Lower lobe of right lung (tissue), 2 donors: ENCODE results near the gene KIF13A. TPM values are rescaled to one million over a fixed set of nuclear protein-coding genes. Genes with fewer than 3 reads are reported as not detected.
"Not testable (repeated sequence)": the region's sequence is repeated elsewhere in the genome, so short reads cannot be mapped to it uniquely, and the experiment has no call there.

Experiments used
- ATAC-seq, 2 donors: fragments of 200-7000 bp; cut with Tn5 transposase; one replicate each; pipeline ENCODE4 v1.9.1; 2020 to 2022; ENCODE audit warnings: mild to moderate bottlenecking in 2 of 2, moderate library complexity in 2 of 2
- DNase-seq: peaks from one replicate; pipeline ENCODE4 v3.0.0-alpha.2; 2020
- H3K27ac ChIP-seq: fragments of 200-600 bp; one replicate; pipeline ENCODE4 v1.8.0; 2022
- H3K27me3 ChIP-seq: fragments of 200-600 bp; one replicate; pipeline ENCODE4 v1.8.0; 2022; ENCODE audit warnings: low read depth
- H3K36me3 ChIP-seq: fragments of 200-600 bp; one replicate; pipeline ENCODE4 v1.8.0; 2022; ENCODE audit warnings: mild to moderate bottlenecking
- H3K4me1 ChIP-seq: fragments of 200-600 bp; one replicate; pipeline ENCODE4 v1.8.0; 2022
- H3K4me3 ChIP-seq: fragments of 200-600 bp; one replicate; pipeline ENCODE4 v1.8.0; 2022; ENCODE audit warnings: mild to moderate bottlenecking
- H3K9me3 ChIP-seq: fragments of 200-600 bp; one replicate; pipeline ENCODE4 v1.8.0; 2022
- intact Hi-C: fragments of 100-400 bp; cut with DNase I; formaldehyde crosslinking; loops from one replicate; pipeline ENCODE4 v1.11.0; 2022
- total RNA-seq: library from RNA; stranded (reverse); fragmentation: NEBNext Ultra II Directional; extraction: Animal tissue kit (Norgen Biotek cat#: 25700); gene quantifications from one replicate; pipeline ENCODE4 v1.2.1, GENCODE V29; 2021
- TF ChIP-seq, protein P1 (sequence below): fragments of 200-600 bp; IDR thresholded peaks from one replicate; pipeline ENCODE4 v1.8.0; 2022; ENCODE audit warnings: antibody characterized with exemption, mild to moderate bottlenecking
- donor health status: DM: no; HTN: yes; CAD: no; lungs with severe emphysema.

KIF13A gene
- total RNA-seq, 1 donor from 2014 or later, result 55.2 TPM

DNA sequence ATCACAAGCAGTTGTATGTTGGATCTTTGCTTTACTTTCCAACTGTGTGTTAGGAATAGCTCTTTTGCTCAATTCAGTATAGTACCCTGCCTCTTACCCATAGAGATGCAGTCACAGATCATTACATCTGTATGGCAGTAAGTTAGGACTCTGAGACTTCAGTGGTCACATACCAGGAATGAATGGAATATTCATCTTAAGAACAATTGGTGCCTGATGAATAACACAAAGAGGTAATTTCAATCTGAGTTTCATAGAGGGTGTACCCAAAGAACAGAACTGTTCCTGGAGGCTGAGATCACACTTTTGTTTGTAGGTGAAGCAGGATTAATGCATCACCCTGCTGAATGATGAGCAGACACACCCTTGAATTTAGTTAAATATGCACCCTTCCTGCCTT, 28.7 kb upstream of the KIF13A start:
- TF ChIP-seq, protein P1, sequence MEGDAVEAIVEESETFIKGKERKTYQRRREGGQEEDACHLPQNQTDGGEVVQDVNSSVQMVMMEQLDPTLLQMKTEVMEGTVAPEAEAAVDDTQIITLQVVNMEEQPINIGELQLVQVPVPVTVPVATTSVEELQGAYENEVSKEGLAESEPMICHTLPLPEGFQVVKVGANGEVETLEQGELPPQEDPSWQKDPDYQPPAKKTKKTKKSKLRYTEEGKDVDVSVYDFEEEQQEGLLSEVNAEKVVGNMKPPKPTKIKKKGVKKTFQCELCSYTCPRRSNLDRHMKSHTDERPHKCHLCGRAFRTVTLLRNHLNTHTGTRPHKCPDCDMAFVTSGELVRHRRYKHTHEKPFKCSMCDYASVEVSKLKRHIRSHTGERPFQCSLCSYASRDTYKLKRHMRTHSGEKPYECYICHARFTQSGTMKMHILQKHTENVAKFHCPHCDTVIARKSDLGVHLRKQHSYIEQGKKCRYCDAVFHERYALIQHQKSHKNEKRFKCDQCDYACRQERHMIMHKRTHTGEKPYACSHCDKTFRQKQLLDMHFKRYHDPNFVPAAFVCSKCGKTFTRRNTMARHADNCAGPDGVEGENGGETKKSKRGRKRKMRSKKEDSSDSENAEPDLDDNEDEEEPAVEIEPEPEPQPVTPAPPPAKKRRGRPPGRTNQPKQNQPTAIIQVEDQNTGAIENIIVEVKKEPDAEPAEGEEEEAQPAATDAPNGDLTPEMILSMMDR, result no peak
- intact Hi-C loops, result no loop called here
- no peak for ATAC-seq
- Histone ChIP-seq H3K4me1 (no peaks in the 10 kb centered on the region), H3K4me3 (no peak overlapping the region), H3K9me3 (no peaks in the 10 kb centered on the region), H3K27me3 (peaks cover 5% of the 10 kb centered on the region), H3K36me3 (no peaks in the 10 kb centered on the region), H3K27ac (no peak overlapping the region)
- no peak for DNase-seq

DNA sequence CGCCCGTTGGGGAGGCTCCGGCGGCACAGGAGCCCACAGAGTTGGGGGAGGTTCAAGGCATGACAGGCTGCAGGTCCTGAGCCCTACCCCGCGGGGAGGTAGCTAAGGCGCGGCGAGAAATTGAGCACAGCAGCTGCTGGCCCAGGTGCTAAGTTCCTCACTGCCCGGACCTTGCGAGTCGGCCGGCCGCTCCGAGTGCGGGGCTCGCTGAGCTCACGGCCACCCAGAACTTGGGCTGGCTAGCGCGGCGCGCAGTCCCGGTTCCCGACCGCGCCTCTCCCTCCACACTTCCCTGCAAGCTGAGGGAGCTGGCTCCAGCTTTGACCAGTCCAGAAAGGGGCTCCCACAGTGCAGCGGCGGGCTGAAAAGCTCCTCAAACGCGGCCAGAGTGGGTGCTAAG, 23.9 kb upstream of the KIF13A start:
- intact Hi-C loops, result no loop called here
- DNase-seq, result no peak

DNA sequence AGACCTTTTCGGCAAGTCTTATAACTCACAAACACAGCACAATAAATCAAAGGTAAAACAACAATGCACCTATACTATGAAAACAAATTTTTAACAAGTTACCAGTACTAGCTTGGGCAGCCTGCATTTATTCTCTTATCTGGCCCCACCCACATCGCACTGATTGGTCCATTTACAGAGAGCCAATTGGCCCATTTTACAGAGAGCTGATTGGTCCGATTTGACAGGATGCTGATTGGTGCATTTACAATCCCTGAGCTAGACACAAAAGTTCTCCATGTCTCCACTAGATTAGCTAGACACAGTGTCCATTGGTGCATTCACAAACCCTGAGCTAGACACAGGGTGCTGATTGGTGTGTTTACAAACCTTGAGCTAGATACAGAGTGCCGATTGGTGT, 23.1 kb upstream of the KIF13A start:
- H3K27ac ChIP-seq, intact Hi-C loops, ATAC-seq, DNase-seq, H3K9me3 ChIP-seq, H3K27me3 ChIP-seq, H3K36me3 ChIP-seq, H3K4me1 ChIP-seq, H3K4me3 ChIP-seq: not testable (repeated sequence)

More for the DNA sequence above, 23.9 kb upstream of the KIF13A start:
- Histone ChIP-seq H3K4me3 (no peak overlapping the region), H3K27me3 (no peaks in the 10 kb centered on the region), H3K36me3 (no peaks in the 10 kb centered on the region), H3K4me1 (no peaks in the 10 kb centered on the region), H3K9me3 (no peaks in the 10 kb centered on the region), H3K27ac (no peak overlapping the region)
- TF ChIP-seq, protein P1, result no peak
- no peak for ATAC-seq

DNA sequence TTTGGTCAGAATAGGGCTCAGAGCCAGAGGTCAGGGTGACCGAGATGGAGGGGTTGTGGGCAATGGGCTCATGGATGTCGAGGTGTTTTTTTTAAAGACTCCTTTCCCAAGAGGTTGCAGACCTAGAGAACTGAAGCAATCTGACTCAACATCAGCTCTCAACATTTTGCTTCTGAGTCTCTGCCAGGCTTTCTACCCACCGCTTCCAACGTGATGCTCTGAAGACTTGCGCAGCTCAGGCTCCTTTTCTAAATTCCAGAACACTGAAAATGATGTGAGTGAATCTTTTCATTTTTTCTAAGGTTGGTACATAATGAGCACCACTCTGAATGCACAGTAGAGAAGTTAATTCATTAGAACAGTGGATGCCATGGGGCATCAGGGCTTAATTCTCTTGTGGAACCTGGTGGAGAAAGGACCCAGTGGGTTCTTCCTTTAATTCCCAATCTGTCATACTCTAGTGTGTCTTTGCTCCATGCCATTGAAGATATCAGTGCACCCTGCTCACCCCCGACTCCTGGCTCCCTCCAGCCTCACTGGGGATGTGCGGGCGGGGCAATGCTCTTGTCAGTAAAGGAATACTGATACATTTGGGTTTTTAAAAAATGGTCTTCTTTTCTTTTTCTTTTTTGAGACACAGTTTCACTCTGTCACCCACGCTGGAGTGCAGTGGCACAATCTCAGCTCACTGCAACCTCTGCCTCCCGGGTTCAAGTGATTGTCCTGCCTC, 17.0 kb upstream of the KIF13A start:
- H3K4me3 ChIP-seq, result no peak overlapping the region
- H3K4me1 ChIP-seq, result no peaks in the 10 kb centered on the region
- no peak overlapping the region for H3K27ac ChIP-seq
- no peak for DNase-seq
- intact Hi-C loops, result no loop called here
- ATAC-seq, result no peak
- H3K9me3 ChIP-seq, result no peaks in the 10 kb centered on the region
- no peaks in the 10 kb centered on the region for H3K27me3 ChIP-seq
- no peaks in the 10 kb centered on the region for H3K36me3 ChIP-seq
- TF ChIP-seq, protein P1, result no peak

DNA sequence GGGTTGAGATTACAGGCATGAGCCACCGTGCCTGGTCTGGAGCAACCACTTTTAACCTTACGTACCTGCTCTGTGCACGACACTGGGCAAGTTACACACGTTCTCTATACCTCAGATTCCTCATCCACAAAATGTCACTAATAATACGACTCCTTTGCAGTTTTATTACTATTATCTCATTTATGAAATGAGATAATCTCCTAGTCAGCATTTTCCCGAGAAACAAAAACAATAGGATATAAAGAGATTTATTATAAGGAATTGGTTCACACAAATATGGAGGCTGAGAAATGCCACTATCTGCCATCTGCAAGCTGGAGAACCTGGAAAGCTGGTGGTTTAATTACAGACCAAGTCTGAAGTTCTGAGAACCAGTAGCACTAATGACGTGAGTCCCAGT, 12.0 kb upstream of the KIF13A start:
- intact Hi-C loops, result no loop called here
- Histone ChIP-seq H3K9me3 (no peaks in the 10 kb centered on the region), H3K27ac (no peak overlapping the region), H3K36me3 (no peaks in the 10 kb centered on the region), H3K4me3 (no peak overlapping the region), H3K27me3 (no peaks in the 10 kb centered on the region), H3K4me1 (no peaks in the 10 kb centered on the region)
- DNase-seq (no peak), ATAC-seq (no peak)
- TF ChIP-seq, protein P1, result no peak

DNA sequence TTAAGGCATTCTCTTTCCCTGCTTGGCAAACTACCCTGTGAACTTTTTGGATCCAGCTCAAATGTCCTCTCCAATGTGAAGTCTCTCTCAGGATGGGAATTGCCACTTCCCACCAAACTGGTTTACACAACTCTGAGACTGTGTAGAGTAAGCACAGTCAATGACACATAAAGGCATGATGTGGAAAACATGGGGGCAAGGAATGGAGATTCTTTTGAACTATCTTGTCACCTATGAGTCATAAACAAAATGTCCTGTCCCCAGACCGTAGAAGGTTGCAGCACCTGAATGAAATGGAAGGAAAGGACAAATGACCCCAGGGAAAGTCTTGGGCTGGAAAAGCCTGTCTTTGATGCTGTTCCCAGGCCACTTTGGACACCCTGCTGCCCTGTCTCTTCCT, 11.0 kb upstream of the KIF13A start:
- TF ChIP-seq, protein P1, result no peak
- H3K36me3 ChIP-seq, result no peaks in the 10 kb centered on the region
- no peaks in the 10 kb centered on the region for H3K4me1 ChIP-seq
- intact Hi-C loops, result no loop called here
- DNase-seq, result no peak
- no peaks in the 10 kb centered on the region for H3K27me3 ChIP-seq
- no peak overlapping the region for H3K4me3 ChIP-seq
- no peaks in the 10 kb centered on the region for H3K9me3 ChIP-seq
- no peak overlapping the region for H3K27ac ChIP-seq
- no peak for ATAC-seq
